GM18867 (cell line): ENCODE data around the gene FBXO15.

ENCODE experiments used
- ATAC-seq: cut with Tn5 transposase; IDR thresholded peaks from one replicate; pipeline ENCODE4 v1.9.1; 2021; ENCODE audit warnings: mild to moderate bottlenecking, moderate library complexity; ENCODE audit not compliant: unreplicated experiment

FBXO15 gene

DNA sequence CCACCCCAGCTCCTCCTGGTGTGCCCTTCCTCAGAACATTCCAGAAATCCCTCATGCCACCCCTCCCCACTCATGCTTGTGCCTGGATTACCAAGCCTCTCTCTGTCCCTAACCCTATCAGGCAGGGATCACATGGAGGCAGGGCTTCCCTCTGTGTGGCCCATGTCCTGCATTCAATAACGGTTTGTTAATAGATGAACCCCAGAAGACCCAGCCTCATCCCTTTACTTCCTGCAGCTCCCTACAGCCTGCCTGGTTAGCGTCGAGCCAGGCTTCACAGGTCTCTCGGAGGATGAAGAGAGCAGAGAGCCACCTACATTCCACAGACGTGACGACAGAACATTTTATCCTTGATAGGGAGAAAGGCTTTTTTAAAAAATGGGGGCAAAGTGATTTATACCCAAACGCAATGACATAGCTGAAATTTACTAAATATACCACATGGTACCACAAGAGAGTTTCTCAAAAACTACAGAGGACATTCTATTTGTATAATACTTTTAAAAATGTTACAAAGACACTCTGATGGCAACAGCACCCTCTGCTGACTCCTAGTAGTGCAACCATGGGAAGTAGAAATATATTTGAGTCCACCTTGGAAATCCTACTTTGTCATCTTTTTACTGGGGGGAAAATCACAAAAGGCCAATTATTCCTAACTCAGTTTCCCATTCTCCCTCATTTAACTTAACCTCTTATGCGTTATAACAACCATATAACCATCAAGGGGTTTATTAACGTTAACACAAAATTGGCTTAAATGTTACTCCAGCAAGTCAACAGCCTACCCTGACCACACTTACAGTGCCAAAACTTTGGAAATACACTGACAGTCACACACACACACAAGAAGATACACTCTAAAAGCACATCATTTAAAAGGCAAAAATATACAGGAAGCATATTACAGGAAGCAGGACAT lies 30.7 kb downstream of the FBXO15 start:
- peak; percentile 64 for ATAC-seq

DNA sequence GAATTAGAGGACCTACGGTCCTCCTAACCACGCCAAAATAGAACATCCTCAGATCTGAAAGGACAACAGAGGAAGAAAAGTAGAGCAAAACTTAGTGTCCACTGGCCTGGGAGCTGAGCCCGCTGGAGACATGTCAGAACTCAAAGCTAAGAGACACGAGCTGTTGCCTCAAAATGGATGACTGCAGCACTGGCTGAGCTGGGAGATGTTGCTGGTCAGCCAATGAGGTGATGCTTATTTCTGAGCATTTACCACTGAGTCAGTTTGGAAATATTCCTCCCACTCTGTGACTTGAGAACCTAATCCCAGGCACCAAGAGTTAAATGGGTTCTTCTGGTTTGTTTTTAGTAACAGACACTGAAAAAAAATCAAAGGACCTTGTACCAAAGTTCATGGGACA lies 32.6 kb downstream of the FBXO15 start:
- no peak for ATAC-seq

GRCh38 chr18:74114116-74114515 lies 33.5 kb downstream of the FBXO15 start:
- no peak for ATAC-seq

DNA sequence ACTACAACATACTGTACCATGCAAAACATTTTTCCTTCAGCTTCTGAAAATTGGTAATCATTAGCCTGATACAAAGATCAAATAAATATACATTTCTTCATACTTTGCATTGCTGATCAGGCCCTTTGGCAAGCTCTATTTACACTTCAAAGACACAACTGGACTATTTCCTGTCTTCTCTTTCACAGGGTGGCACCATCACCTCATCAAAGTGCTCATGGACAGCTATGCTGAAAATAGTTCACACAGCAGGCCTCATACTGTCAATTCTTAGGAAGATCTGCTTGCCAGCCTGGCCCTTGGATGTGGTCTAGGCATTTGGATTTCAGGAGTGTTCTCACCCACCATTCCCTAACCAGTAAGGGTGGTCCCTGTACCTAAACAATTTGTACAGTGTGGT lies 33.9 kb downstream of the FBXO15 start:
- no peak for ATAC-seq

GRCh38 chr18:74110976-74111375 lies 36.7 kb downstream of the FBXO15 start:
- no peak for ATAC-seq

- no peak for ATAC-seq
Measured at GRCh38 chr18:74110149-74110548, 37.5 kb downstream of the FBXO15 start.

GRCh38 chr18:74108460-74108859 lies 39.2 kb downstream of the FBXO15 start:
- no peak for ATAC-seq

DNA sequence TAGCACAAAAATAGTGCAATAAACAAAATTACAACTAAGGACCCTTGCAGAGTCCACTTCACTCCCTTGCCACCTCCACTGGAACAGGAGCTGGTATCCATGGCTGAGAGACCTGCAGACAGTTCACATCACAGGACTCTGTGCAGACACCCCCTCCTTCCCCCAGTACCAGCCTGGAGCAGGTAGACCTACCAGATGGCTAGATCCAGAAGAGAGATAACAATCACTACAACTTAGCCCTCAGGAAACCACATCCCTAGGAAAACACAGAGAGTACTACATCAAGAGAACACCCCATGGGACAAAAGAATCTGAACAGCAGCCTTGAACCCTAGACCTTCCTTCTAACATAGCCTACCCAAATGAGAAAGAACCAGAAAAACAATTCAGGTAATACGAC lies 49.8 kb downstream of the FBXO15 start:
- ATAC-seq = no peak

- ATAC-seq = no peak
Measured at GRCh38 chr18:74092922-74093321, 54.7 kb downstream of the FBXO15 start.

DNA sequence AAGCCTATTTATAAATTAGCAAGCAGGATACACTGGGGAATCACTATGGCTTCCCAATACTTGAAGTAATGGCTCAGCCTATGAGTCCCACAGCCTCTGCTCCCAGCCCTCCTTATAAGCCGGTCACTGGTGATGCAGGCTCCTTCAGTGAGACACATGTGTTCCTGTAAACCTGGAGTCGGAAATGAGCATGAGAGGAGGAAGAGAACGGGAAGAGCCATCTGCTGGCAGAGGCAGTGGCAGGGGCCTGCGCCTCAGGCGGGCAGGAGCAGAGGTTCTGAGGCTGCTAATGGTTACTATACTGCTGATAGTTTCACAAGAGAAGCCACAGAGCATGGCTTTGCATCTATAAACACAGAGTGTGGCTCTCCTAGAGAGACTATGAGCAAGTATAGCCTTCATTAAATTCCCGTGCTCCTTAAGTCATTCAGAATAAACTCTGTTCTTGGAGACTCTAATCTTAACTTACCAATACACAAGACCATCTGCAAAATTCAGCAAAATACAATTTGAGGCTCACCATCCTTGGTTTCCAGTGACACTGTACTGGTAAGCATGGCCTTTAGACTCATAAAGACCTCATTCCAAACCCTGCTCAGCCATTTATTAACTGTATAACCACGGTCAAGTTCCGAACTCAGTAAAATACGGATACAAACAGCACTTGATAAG lies 63.3 kb downstream of the FBXO15 start:
- ATAC-seq = no peak

GRCh38 chr18:74083557-74083952 lies 64.1 kb downstream of the FBXO15 start:
- ATAC-seq = no peak

DNA sequence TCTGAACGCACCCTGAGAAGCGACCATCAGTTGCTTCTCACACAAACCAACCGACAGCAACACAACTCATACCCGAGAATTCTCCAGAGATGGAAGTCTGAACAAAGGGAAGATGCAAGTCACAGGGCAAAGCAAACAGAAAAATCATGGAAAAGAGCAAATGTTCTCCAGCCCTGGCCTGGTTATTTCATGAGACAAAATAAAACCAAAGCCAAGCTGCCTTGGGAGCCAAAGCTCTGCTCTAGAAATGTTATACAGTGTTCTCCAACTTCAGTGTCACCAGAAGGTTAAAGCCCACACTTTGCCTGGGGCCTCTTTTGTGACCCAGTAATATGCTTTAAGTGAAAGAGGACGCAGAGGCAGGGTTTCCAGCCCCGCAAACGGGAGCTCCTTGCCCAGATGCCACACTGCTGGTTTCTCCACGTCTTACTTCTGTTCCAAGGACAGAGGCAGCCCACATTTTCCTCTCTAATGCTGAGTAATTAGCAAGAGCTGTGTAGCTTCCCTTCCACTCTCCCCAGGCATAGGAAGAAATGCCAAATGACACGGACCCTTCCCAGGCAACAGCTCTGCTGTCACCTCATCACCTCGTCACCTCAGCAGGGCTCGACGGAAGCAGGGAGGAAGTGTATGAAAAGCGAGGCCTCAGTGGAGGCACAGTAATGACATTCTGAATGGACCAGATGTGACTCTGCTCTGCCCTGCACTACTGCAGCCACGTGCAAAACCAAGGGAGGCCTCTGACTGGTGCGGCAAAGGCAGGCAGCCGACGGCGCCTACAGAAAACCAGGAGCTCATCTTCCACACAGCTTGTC lies 64.7 kb downstream of the FBXO15 start:
- peak; percentile 22 for ATAC-seq

DNA sequence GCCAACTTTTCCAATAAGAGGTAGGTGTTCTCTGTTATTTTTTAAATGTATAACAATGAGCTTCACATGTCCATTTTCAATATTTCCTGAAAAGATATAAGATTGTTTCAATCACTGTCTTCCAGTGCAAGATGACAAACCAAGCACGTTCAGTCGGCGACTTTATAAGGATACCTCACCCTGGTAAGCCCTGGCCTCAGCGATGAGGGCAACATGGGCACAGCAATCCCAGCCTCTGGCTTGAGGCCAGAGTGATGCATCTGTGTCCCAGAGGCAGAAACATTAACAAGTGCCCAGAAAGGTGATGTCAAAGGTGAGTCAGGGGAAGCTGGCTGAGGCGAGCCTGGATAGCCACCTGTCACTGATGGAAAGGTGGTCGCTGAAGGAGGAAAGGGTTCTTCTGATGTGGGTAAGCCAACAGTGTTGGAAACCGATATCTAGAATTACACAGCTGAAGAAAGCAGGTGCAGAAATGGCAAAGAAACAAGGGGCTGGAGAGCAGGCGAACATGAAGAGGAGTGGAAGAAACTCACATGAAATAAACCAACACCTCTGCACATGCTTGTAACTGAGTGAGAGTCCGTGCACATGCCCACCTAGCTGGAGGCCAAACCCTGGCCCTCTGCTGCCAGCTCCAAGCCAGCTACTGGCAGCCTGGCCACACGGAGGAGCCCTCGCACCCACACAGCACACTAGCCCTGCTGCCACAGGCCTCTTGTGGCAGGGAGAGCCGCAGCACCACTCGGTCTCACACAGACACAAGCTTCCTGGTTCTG lies 65.5 kb downstream of the FBXO15 start:
- ATAC-seq = peak; percentile 100

- no peak for ATAC-seq
Measured at GRCh38 chr18:74078257-74078656, 69.4 kb downstream of the FBXO15 start.

- ATAC-seq = no peak
Measured at GRCh38 chr18:74074668-74075564, 72.7 kb downstream of the FBXO15 start.

DNA sequence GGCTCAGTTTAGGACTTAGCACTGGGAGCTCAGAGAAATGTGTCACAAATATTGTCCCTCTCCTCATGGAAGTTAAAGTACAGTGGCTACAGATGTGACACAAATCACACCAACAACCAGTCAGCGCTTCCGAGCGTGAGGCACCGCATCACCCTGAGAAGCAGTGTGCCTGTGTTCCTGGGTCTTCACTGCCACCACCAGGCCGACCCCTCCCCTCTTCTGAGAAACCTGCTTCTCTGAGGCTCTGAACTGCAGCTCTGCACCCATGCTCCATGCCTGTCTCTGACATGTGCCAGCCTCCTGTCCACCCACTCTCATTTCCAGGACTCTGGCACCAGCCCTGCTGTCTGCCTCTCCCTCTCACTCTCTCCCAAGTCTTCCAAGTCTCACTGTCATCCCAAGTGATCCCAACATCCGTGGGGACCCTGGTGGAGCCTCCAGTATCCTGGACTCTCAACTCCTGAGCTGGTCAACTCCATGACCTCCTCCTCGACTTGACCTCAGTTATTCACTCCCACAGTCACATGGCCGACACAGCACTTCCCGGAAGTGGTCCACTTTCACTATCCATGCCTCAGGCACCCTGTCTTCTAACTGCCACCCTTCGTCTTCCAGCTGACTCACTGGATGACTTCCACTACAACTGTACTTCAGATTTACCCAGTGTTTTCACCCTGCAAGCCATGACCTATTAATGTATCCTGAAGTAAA lies 73.5 kb downstream of the FBXO15 start:
- ATAC-seq = no peak

DNA sequence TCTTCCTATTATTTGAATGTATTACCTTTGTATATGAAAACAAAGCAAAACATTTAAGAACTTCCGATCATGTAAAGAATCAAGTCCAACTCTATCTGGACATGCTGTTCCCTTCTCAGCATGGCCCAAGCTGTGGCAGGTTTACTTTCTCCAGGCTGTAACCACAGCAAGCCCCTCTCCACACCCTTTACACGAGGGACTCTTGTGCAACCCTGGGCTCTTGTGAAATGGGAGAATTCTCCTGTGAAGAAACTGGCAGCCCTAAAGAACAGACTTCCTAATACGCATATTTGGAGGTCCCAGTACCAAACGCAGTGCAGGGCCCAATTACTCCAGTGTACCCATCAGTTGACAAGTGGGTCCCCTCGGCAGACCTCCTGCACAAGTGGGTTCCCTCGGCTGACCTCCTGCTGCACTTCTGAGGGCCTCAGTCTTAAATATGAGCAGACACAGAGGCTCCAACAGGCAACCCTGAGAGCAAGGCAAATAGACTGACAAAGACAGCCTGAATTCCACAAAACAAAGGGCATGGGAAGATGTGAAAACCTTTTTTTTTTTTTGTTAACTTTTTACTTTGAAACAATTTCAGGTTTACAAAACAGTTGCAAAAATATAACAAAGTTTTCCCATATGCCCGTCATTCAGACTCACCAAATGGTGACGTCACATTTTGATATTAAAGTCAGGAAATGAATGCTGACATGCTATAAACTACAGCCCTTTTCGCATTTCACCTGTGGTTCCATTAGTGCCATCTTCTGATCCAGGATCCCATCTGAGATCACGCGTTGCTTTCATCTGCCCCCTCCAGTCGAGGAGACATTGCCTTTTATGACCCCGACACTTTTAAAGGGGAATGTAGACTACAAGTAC lies 78.2 kb downstream of the FBXO15 start:
- no peak for ATAC-seq

DNA sequence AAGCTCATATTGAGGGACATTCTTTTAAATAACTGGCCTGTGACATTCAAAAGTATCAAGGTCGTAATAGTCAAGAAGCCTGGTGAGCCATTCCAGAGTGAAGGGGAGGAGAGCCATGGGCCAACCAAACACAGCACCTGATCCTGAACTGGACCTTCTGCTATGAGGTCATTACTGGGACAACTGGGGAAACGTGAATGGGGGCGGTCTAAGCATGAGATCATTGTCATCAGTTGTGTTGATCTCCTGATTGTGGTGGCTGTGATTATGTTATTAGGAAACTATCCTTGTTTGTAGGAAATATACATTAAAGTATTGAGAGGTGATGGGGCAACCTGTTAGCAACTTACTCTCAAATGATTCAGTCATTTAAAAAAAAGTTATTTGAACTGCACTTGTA lies 79.3 kb downstream of the FBXO15 start:
- ATAC-seq = no peak
